ENCODE data around the gene MYL5.

GRCh38 chr4:677431-678293 is 3.3 kb downstream of the MYL5 start:
- TF ChIP-seq POLR2A (IDR thresholded peaks at IDR 0.05; ENCODE audit: low read depth, low read length) (0 out of 2 replicates have a peak, but pooled peaks have one; percentile 16), POLR2AphosphoS5 (IDR thresholded peaks at IDR 0.05; ENCODE audit: low read depth, low read length) (peak; percentile 18; the same call in 1 of the 2 replicates)

Data from GM12892 (cell line).